ENCODE measurements around the gene GRIN3A.
"Not testable (repeated sequence)": the region's sequence is repeated elsewhere in the genome, so short reads cannot be mapped to it uniquely, and the experiment has no call there.

GRIN3A gene

GRCh38 chr9:101738566-101739183 lies at the start of gene GRIN3A:
GRIN3A (minus strand) TSS chr9:101738647; CDS start chr9:101737979, 668 bp downstream.
- no peak for DNase-seq

GRCh38 chr9:101787891-101788290 lies 49.4 kb upstream of the GRIN3A start:
- DNase-seq, result no peak

- no peak for DNase-seq
Measured at GRCh38 chr9:101778332-101778731, 39.9 kb upstream of the GRIN3A start.

GRCh38 chr9:101764472-101764871 lies 26.0 kb upstream of the GRIN3A start:
- DNase-seq, result no peak

- DNase-seq, result no peak
Measured at GRCh38 chr9:101758304-101758930, 20.0 kb upstream of the GRIN3A start.

GRCh38 chr9:101753716-101754115 lies 15.3 kb upstream of the GRIN3A start:
- DNase-seq, result no peak

GRCh38 chr9:101751895-101752294 lies 13.4 kb upstream of the GRIN3A start:
- no peak for DNase-seq

GRCh38 chr9:101739311-101739710 lies 864 bp upstream of the GRIN3A start:
- DNase-seq, result no peak

GRCh38 chr9:101737705-101738565 lies 512 bp downstream of the GRIN3A start:
- no peak for DNase-seq

- DNase-seq, result no peak
Measured at GRCh38 chr9:101737165-101737704, 1.2 kb downstream of the GRIN3A start.

GRCh38 chr9:101736717-101737116 lies 1.7 kb downstream of the GRIN3A start:
- no peak for DNase-seq

- DNase-seq, result no peak
Measured at GRCh38 chr9:101731429-101731828, 7.0 kb downstream of the GRIN3A start.

- no peak for DNase-seq
Measured at GRCh38 chr9:101727612-101728524, 10.6 kb downstream of the GRIN3A start.

GRCh38 chr9:101724271-101724670 lies 14.2 kb downstream of the GRIN3A start:
- not testable (repeated sequence) for DNase-seq

GRCh38 chr9:101718192-101718591 lies 20.3 kb downstream of the GRIN3A start:
- no peak for DNase-seq

- DNase-seq, result no peak
Measured at GRCh38 chr9:101716629-101717028, 21.8 kb downstream of the GRIN3A start.

- no peak for DNase-seq
Measured at GRCh38 chr9:101711330-101711941, 27.0 kb downstream of the GRIN3A start.

GRCh38 chr9:101708855-101709254 lies 29.6 kb downstream of the GRIN3A start:
- no peak for DNase-seq

- no peak for DNase-seq
Measured at GRCh38 chr9:101707721-101708120, 30.7 kb downstream of the GRIN3A start.

- no peak for DNase-seq
Measured at GRCh38 chr9:101706997-101707396, 31.4 kb downstream of the GRIN3A start.

- DNase-seq, result no peak
Measured at GRCh38 chr9:101706261-101706798, 32.1 kb downstream of the GRIN3A start.

Measured in NCI-H2081 treated with DMSO at 0.1 percent for 48 hours (cell line).